Loucy (cell line): ENCODE measurements around the gene TECPR2.

Experiments used
- H2AFZ ChIP-seq: fragments of 200-600 bp; sonication (generic); 2 replicates; pipeline ENCODE4 v1.6.0; 2016; ENCODE audit warnings: antibody characterized with exemption, mild to moderate bottlenecking, low read length, moderate library complexity
- H3F3A ChIP-seq: fragments of 200-600 bp; 2 replicates; pipeline ENCODE4 v1.6.0; 2016; ENCODE audit warnings: antibody characterized with exemption, low read depth, mild to moderate bottlenecking
- H3K27me3 ChIP-seq: fragments of 200-600 bp; sonication (generic); 2 replicates; pipeline ENCODE4 v1.6.1; 2014; ENCODE audit warnings: low read length, mild to moderate bottlenecking; ENCODE audit not compliant: insufficient read depth, poor library complexity, severe bottlenecking
- H3K36me3 ChIP-seq: fragments of 200-600 bp; sonication (generic); 2 replicates; pipeline ENCODE4 v1.6.1; 2016; ENCODE audit warnings: low read length; ENCODE audit not compliant: insufficient read depth
- H3K4me1 ChIP-seq: fragments of 200-600 bp; sonication (generic); 2 replicates; pipeline ENCODE4 v1.5.1; 2014; ENCODE audit warnings: low read length, mild to moderate bottlenecking; ENCODE audit not compliant: insufficient read depth, poor library complexity, severe bottlenecking
- H3K4me2 ChIP-seq: fragments of 200-600 bp; sonication (generic); 2 replicates; pipeline ENCODE4 v1.6.0; 2014; ENCODE audit warnings: antibody characterized with exemption, low read length, low read depth, mild to moderate bottlenecking; ENCODE audit not compliant: poor library complexity, severe bottlenecking
- H3K4me3 ChIP-seq: fragments of 200-600 bp; sonication (generic); 2 replicates; pipeline ENCODE4 v1.5.1; 2014; ENCODE audit warnings: low read length, mild to moderate bottlenecking, mixed read lengths; ENCODE audit not compliant: poor library complexity, severe bottlenecking
- H3K79me2 ChIP-seq: fragments of 200-600 bp; sonication (generic); 2 replicates; pipeline ENCODE4 v1.6.1; 2014; ENCODE audit warnings: low read length; ENCODE audit not compliant: insufficient read depth
- H3K9ac ChIP-seq: fragments of 200-600 bp; sonication (generic); 2 replicates; pipeline ENCODE4 v1.6.0; 2014; ENCODE audit warnings: mild to moderate bottlenecking, low read depth, low read length, moderate library complexity; ENCODE audit not compliant: poor library complexity, severe bottlenecking
- H3K9me2 ChIP-seq: fragments of 200-600 bp; sonication (generic); replicated peaks from 2 replicates; pipeline ENCODE4 v1.6.1; 2016; ENCODE audit warnings: low read depth, low read length, mixed read lengths
- H3K9me3 ChIP-seq: fragments of 200-600 bp; sonication (generic); 2 replicates; pipeline ENCODE4 v1.6.1; 2014; ENCODE audit warnings: mild to moderate bottlenecking, antibody characterized with exemption, low read length, low read depth; ENCODE audit not compliant: insufficient read depth
- H4K20me1 ChIP-seq: fragments of 200-600 bp; sonication (generic); 2 replicates; pipeline ENCODE4 v1.6.0; 2014; ENCODE audit warnings: antibody characterized with exemption, low read length, mild to moderate bottlenecking; ENCODE audit not compliant: insufficient read depth, poor library complexity, severe bottlenecking
- EZH2phosphoT487 ChIP-seq: fragments of 200-600 bp; IDR thresholded peaks from 2 replicates; pipeline ENCODE4 v1.6.1; 2018; ENCODE audit warnings: antibody characterized with exemption, mild to moderate bottlenecking, moderate library complexity, borderline replicate concordance
- TF ChIP-seq, protein P1 (sequence below): fragments of 200-600 bp; sonication (generic); conservative IDR thresholded peaks from 2 replicates; pipeline ENCODE4 v1.5.1; 2014; ENCODE audit warnings: mild to moderate bottlenecking, antibody characterized with exemption, low read length

TECPR2 gene

GRCh38 chr14:102394717-102395375, 32.1 kb downstream of the TECPR2 start:
- Histone ChIP-seq H3K4me2 (no peak overlapping the region), H3K36me3 (no peaks in the 10 kb centered on the region), H3F3A (no peaks in the 10 kb centered on the region), H3K9me2 (no peaks in the 10 kb centered on the region), H3K4me3 (no peak overlapping the region), H3K79me2 (no peaks in the 10 kb centered on the region), H4K20me1 (no peaks in the 10 kb centered on the region), H3K4me1 (no peaks in the 10 kb centered on the region), H3K9me3 (peaks cover 4% of the 10 kb centered on the region; the same call in 1 of the 2 replicates), H2AFZ (no peak overlapping the region), H3K9ac (no peak overlapping the region), H3K27me3 (no peaks in the 10 kb centered on the region)
- TF ChIP-seq, protein P1, sequence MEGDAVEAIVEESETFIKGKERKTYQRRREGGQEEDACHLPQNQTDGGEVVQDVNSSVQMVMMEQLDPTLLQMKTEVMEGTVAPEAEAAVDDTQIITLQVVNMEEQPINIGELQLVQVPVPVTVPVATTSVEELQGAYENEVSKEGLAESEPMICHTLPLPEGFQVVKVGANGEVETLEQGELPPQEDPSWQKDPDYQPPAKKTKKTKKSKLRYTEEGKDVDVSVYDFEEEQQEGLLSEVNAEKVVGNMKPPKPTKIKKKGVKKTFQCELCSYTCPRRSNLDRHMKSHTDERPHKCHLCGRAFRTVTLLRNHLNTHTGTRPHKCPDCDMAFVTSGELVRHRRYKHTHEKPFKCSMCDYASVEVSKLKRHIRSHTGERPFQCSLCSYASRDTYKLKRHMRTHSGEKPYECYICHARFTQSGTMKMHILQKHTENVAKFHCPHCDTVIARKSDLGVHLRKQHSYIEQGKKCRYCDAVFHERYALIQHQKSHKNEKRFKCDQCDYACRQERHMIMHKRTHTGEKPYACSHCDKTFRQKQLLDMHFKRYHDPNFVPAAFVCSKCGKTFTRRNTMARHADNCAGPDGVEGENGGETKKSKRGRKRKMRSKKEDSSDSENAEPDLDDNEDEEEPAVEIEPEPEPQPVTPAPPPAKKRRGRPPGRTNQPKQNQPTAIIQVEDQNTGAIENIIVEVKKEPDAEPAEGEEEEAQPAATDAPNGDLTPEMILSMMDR: no peak
- no peak for TF ChIP-seq EZH2phosphoT487

DNA sequence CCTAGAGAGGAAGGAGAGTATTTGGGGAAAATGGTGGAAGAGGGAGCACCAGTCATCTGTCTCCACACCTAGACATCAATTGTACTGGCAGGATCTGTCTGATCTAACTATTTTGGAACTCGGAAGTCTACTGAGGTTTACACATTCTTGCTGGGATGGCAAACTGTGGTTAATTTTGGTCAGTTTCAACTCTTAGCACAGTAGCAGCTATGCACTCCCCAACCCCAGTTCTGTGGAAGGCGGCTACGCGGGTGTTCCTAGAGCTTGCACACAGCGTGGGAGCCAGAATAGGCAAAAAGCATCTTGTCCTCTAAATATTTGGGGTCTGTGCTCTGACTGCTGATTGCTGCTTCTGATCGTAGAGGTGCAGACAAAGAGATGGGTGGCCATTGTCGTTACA, 33.8 kb downstream of the TECPR2 start:
- Histone ChIP-seq H3K9me3 (peaks cover 4% of the 10 kb centered on the region; the same call in 1 of the 2 replicates), H3F3A (no peaks in the 10 kb centered on the region), H3K79me2 (no peaks in the 10 kb centered on the region)

GRCh38 chr14:102403028-102403427, 40.3 kb downstream of the TECPR2 start:
- Histone ChIP-seq H3K4me3 (no peak overlapping the region), H3K9ac (no peak overlapping the region), H3K4me1 (no peaks in the 10 kb centered on the region), H3F3A (no peaks in the 10 kb centered on the region), H3K36me3 (no peaks in the 10 kb centered on the region), H3K9me2 (no peaks in the 10 kb centered on the region), H3K9me3 (peaks cover 10% of the 10 kb centered on the region; the same call in 1 of the 2 replicates), H4K20me1 (no peaks in the 10 kb centered on the region), H2AFZ (no peak overlapping the region), H3K4me2 (no peak overlapping the region), H3K79me2 (no peaks in the 10 kb centered on the region), H3K27me3 (no peaks in the 10 kb centered on the region)
- no peak for TF ChIP-seq EZH2phosphoT487
- TF ChIP-seq, protein P1: no peak

More for the DNA sequence above, 33.8 kb downstream of the TECPR2 start:
- TF ChIP-seq, protein P1: no peak
- TF ChIP-seq EZH2phosphoT487: no peak
- Histone ChIP-seq H3K27me3 (no peaks in the 10 kb centered on the region), H3K36me3 (no peaks in the 10 kb centered on the region), H2AFZ (no peak overlapping the region), H4K20me1 (no peaks in the 10 kb centered on the region), H3K9me2 (no peaks in the 10 kb centered on the region), H3K9ac (no peak overlapping the region), H3K4me1 (no peaks in the 10 kb centered on the region), H3K4me2 (no peak overlapping the region), H3K4me3 (no peak overlapping the region)
